ENCODE results near the gene C1orf94.

Gene C1orf94

DNA sequence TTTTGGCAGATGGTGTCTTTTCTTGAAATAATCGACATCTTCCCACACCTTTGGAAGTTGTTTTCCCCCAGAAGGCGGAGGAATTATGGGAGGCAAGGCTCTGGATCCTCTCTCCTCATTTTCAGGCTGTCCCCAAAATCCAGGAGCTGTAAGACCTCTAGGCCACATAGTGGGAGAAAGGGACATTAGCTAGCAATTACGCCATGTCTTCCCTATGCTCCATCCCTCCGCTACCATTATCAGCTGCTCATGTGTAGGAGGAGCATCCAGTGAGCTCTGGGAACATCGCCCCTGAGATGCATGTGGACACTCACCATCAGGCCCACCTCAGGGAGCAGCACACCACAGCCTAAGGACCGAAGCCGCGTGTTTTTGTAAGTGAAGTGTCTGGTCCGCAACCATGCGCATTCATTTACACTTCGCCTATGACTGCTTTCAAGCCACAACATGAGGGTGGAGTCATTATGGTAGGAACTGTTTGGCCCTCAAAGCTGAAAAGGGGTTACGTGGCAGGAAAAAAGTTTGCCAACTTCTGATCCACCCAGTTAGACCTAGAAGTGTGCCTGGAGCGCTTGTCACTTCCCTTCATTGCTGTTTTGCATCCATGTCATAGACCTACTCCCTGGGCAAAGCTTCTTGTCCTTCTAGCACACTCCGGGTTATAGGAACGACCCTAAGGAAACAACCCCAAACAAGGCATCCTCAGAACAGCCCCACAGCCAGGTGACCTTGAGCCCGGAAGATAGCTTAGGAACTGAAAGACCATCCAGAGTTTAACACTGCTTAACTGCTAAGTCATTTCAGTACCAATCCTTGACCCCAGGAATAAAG lies 85.5 kb downstream of the C1orf94 start:
- ATAC-seq (no peak), DNase-seq (no peak)

DNA sequence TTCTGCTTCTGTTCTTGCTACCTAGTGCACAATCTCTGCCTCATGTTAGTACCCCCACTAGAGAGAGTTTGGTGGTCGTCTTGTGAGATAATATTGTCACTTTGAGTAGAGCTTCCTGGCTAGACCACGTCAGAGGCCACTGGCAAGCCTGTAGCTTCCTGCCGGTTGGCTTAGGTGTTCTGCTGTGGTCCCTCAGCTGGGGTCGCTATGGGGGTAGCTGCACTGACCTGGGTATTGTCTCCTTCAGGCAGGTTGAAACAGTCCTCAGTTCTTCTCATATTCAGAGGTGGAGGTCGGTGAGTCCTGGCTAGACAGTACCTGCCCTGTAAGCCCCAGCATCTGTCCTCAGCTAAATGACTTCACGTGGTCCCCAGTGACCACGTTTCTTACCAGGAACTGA lies 86.2 kb downstream of the C1orf94 start:
- ATAC-seq (no peak), DNase-seq (no peak)

DNA sequence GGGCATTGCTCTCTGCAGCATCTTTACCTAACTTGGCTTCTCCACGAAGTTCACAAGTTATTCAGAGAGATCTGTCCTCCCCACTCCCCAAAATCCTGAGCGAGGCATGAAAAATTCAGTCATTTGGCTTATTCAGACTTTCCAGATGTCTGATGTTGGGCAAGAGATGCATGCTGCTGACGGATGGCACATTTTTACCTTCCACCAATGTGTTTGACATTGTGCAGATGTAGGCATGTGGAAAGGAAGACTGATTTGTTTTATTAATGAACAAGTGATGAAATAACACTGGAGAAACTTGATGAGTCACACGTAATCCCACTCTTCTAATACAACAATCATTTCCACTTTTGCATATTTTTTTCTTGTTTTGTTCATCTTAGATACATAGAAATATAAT lies 86.7 kb downstream of the C1orf94 start:
- no peak for DNase-seq
- no peak for ATAC-seq

DNA sequence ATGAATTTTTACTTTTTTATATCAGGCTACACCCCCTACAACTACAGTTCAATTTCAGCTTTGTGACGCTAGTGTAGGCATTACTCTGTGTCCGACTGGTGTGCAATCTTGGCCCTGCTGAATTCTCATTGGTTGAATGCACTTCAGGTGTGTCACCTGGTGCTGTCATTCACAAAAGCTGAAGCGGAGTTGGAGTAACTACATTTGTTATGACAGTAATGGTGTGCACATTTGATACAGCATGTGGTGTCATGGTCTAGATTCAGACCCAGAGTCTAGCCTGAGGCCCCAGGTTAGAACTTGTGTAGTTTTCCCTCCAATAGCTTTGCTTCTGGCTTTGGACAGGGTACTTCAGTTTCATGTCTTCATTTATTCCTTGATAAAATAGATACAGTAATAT lies 88.7 kb downstream of the C1orf94 start:
- ATAC-seq (no peak), DNase-seq (no peak)

DNA sequence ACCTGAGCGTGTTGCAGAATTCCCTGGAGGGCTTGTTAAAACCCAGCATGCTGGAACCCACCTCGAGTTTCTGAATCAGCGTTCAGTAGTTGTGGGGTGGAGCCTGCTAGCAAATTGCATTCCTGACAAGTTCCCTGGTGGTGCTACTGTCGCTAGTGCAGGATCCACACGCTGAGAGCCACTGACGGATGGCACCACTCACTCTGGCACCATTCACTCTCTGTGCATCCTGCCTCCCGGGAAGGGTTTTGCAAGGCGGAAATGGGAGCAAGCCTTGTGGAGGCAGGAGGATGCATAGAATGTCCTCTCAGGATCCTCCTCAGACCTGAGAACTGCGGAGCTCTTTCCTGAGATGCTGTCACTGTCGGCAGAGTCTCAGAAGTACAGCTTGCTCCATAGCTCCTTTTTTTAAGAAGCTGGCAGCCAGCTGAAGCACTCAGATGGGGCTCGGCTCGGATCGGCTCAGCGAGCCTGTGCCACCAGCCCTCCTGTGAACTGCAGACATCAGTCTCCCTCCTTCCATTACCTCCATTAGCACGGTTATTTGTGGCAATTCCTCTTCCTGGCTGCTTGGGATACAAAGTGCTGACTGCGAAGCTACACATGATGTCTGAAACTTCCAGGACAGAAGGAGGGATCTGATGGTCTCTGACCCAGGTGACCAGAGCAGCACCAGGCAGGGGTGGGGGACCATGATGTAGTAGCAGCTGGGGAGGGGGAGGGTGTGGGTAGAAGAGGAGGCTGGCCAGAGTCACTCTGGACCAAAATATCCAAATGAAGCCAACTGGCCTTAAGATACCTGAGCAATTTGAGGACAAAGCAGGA lies 89.6 kb downstream of the C1orf94 start:
- ATAC-seq = no peak
- no peak for DNase-seq

DNA sequence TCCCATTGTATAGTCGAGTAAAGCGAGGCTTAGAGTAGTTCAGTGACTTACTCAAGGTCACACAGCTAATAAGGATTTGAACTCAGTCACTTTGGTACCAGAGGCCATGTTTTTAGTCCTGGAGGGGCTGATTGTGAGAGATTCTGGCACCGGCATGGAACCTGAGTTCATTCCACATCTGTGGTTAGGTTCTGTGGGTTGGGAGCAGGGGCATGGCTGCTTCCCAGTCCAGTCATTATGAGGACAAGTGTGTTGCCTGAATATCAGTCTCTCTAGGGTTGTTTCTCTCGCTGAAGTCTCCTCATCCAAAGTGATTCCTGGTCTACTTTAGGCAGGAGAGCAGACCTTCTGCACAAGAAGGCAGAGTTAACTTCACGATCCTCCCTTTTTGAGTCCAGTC lies 90.6 kb downstream of the C1orf94 start:
- DNase-seq = no peak
- ATAC-seq = no peak

DNA sequence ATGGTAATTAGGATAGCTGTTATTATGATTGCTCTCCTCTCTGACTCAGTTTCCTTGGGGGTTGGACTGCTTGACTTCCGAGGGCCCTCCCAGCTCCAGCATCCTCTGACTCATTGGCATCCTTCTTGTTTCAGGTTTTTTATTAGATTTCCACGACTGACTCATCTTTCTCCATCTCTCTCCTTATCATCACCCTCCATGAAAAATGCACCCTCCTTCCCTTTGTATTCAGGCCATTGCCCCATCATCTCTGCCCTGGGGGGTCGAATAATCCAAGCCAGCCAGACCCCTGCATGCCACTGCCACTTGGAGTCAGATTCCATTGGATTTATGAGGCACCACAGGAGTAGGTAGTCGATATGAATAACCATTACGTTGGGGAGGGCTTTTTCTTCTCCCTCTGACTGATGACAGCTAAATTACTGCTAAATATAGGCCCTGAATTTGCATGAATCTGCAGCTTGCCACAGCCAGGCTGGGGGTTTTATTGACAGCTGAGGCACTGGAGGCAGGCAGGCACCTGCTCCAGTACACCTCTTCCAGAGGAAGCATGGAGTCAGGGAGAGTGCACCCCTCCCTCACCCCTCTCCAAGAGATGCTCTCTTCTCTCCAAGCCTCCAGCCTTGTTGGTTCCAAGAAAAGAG lies 91.7 kb downstream of the C1orf94 start:
- ATAC-seq (no peak), DNase-seq (no peak)

Data from stimulated activated naive CD8-positive, alpha-beta T cell treated with anti-CD3 and anti-CD28 coated beads, Interleukin-15, Interleukin-2, amounts not matched to agents 100 U/mL and 50 U/mL, for 24 hours (primary cell).